ENCODE measurements around the gene SLC44A4. TPM values are rescaled to one million over a fixed set of nuclear protein-coding genes. Genes with fewer than 3 reads are reported as not detected.
"Not testable (repeated sequence)": the region's sequence is repeated elsewhere in the genome, so short reads cannot be mapped to it uniquely, and the experiment has no call there.

The SLC44A4 gene
- total and polyA plus RNA-seq, 11 donors = 0.07 TPM; not detected in 10

GRCh38 chr6:31865205-31866118 lies 13.3 kb downstream of the SLC44A4 start:
- H3K4me1 ChIP-seq = peaks cover 0 to 24% (median 16%) of the 10 kb centered on the region in 12 donors
- no peak overlapping the region for H3K27ac ChIP-seq
- no peak overlapping the region for H3K4me3 ChIP-seq
- DNase-seq (no peak), ATAC-seq (no peak)
- WGBS, 4 donors = 82 to 84% (median 84%) methylated on average over 20 to 21 of the region's 21 CpGs
- H3K36me3 ChIP-seq = peaks cover 0 to 9% (median 4%) of the 10 kb centered on the region in 9 donors
- intact Hi-C loops (cut with DNase I) = loop anchor here in 1 of 10 donors (10.0 kb wide), 1 partner anchor 181 kb away; the partner anchor contains the start of gene LY6G5C
- TF ChIP-seq POLR2A (IDR thresholded peaks at IDR 0.05) (no peak), CTCF (IDR thresholded peaks at IDR 0.05) (no peak)
- no peaks in the 10 kb centered on the region for H3K9me3 ChIP-seq
- H3K27me3 ChIP-seq = no peaks in the 10 kb centered on the region

- no peak for DNase-seq
- H3K27ac ChIP-seq = no peak overlapping the region
- H3K4me1 ChIP-seq = peaks cover 0 to 24% (median 16%) of the 10 kb centered on the region in 12 donors
- ATAC-seq = no peak
- WGBS, 4 donors = 86 to 91% (median 88%) methylated on average over 8 of the region's 8 CpGs
- no peaks in the 10 kb centered on the region for H3K9me3 ChIP-seq
- H3K27me3 ChIP-seq = no peaks in the 10 kb centered on the region
- intact Hi-C loops (cut with DNase I) = loop anchor here in 1 of 10 donors (10.0 kb wide), 1 partner anchor 180 kb away; the partner anchor contains the start of gene LY6G5C
- TF ChIP-seq CTCF (IDR thresholded peaks at IDR 0.05) (no peak), POLR2A (IDR thresholded peaks at IDR 0.05) (no peak)
- no peak overlapping the region for H3K4me3 ChIP-seq
- peaks cover 0 to 16% (median 10%) of the 10 kb centered on the region in 9 donors for H3K36me3 ChIP-seq
These were observed 14.0 kb downstream of the SLC44A4 start for GRCh38 chr6:31864818-31865204.

GRCh38 chr6:31864123-31864562 lies 14.7 kb downstream of the SLC44A4 start:
- not testable (repeated sequence) for DNase-seq, H3K9me3 ChIP-seq, H3K27me3 ChIP-seq, ATAC-seq
- intact Hi-C loops (cut with DNase I) = loop anchor here in 1 of 10 donors (10.0 kb wide), 1 partner anchor 179 kb away; the partner anchor contains the start of gene LY6G5C
- WGBS, 4 donors = 15 to 18% (median 15%) methylated on average over 15 to 16 of the region's 16 CpGs
- H3K36me3 ChIP-seq = peaks cover 0 to 22% (median 16%) of the 10 kb centered on the region in 9 donors
- peak overlapping the region; percentile 13 to 91 (median 68) for H3K4me3 ChIP-seq
- H3K27ac ChIP-seq = peak overlapping the region in 11 of 12 donors; percentile 38 to 90 (median 64)
- peak in 1 of 12 donors; percentile 1 for TF ChIP-seq CTCF (IDR thresholded peaks at IDR 0.05)
- H3K4me1 ChIP-seq = peaks cover 0 to 24% (median 16%) of the 10 kb centered on the region in 12 donors
